ENCODE measurements around the gene GMNN.

Gene GMNN

DNA sequence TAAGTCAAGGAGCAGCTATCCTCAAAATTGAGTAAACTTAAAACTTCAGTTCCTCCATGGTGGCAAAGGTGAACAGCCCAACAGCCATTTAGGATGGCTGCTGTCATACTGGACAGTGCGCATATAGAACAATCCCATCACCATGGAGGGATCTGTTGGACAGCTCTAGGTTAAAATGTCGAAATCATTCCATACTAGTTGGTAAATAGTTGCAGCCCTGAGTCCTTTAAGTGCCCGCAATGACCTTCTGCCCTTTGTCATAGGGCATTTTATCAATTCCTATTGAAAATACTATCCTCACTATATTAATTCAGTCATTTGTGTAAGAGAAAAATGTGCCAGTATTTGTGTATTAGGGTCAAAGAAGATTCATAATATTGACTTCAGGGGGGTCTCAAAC lies 32.8 kb downstream of the GMNN start:
- no peak for DNase-seq (ENCODE audit: low read depth)

DNA sequence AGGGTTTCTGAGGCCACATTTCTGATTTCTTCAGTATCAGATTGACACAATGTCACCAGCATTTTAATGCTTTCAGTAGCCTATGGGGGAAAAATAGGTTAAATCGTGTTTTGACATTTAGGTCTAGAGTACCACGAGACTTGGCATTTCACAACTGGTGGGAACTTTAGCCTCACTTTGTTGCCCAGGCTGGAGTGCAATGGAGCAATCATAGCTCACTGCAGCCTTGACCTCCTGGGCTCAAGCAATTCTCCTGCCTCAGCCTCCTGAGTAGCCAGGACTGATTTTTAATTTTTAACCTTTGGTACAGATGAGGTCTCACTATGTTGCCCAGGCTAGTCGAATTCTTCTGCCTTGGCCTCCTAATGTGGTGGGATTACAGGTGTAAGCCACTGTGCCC lies 35.0 kb downstream of the GMNN start:
- DNase-seq (ENCODE audit: low read depth): no peak

- no peak for DNase-seq (ENCODE audit: low read depth)
Measured at GRCh38 chr6:24818346-24818745, 43.6 kb downstream of the GMNN start.

- DNase-seq (ENCODE audit: low read depth): no peak
Measured at GRCh38 chr6:24821860-24822444, 47.2 kb downstream of the GMNN start.

GRCh38 chr6:24822696-24823095 lies 48.0 kb downstream of the GMNN start:
- DNase-seq (ENCODE audit: low read depth): no peak

- DNase-seq (ENCODE audit: low read depth): no peak
Measured at GRCh38 chr6:24823185-24823584, 48.4 kb downstream of the GMNN start.

DNA sequence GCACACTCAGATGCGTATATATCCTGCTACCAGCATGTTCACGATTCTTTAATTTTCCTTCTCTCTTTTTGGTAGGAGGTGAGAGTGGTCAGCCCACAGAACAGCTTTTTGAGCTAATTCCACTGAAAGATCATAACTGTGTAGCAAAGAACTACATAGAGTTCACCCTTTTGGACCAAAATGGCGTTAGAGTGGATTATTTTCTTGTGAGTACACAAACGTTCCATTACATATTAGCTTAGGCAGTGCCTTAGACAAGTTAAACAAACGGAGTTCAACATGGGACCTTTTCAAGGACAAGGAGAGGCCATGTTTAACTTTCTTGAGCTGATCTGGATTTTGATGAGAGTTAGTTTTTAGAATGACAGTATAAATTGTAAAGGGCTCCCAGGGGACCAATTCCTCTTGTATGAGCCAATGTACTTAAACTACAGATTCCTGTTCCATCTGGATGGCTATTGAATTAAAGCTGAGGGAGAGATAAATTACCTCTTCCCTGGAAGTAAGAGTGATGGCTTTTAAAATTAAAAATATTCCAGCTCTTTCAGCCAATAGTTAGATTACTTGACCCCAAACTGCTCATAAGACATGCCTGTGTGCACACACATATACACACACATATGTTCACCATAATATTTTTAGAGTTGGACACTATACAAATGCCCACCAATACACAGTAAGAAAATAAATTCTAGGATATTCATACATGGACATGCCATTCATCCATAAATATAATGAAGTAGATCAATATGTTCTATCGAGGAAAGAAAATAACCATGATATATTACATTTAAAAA lies 49.6 kb downstream of the GMNN start:
- DNase-seq (ENCODE audit: low read depth): no peak

GRCh38 chr6:24825130-24825630 lies 50.4 kb downstream of the GMNN start:
- no peak for DNase-seq (ENCODE audit: low read depth)

DNA sequence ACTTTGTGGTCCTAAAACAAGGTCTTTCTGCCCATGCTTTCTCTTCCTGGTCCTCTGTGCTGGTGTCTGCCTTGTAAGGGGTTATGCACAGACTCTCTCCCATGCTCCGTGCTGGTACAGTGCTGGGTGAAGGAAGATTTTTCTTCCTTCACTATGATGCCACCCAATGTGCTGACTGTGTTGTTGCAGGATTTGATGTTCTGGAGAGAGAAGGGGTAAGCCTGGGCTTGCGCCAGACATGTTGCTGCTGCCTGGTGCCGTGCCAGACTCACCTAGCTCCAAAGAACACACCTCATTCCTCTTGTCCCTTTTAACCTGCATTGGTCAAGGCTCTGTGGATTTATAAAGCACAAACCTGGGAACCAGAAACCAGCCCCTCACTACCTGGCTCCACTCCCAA lies 52.4 kb downstream of the GMNN start:
- no peak for DNase-seq (ENCODE audit: low read depth)

- DNase-seq (ENCODE audit: low read depth): no peak
Measured at GRCh38 chr6:24827970-24828369, 53.2 kb downstream of the GMNN start.

DNA sequence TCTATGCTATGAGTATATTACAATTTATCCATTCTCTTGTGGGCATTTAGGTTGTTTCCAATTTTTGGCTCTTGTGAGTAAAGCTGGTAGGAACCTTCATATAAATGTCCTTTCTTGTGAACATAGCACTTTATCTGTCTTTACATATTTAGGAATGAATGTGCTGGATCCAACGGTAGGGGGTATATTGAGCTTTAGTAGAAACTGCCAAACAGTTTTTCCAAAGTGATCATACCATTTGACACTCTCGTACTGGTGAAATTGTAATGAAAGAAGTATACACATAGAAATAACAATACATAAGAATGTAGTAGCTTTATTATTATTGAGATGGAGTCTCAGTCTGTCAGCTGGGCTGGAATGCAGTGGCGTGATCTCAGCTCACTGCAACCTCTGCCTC lies 54.9 kb downstream of the GMNN start:
- no peak for DNase-seq (ENCODE audit: low read depth)

DNA sequence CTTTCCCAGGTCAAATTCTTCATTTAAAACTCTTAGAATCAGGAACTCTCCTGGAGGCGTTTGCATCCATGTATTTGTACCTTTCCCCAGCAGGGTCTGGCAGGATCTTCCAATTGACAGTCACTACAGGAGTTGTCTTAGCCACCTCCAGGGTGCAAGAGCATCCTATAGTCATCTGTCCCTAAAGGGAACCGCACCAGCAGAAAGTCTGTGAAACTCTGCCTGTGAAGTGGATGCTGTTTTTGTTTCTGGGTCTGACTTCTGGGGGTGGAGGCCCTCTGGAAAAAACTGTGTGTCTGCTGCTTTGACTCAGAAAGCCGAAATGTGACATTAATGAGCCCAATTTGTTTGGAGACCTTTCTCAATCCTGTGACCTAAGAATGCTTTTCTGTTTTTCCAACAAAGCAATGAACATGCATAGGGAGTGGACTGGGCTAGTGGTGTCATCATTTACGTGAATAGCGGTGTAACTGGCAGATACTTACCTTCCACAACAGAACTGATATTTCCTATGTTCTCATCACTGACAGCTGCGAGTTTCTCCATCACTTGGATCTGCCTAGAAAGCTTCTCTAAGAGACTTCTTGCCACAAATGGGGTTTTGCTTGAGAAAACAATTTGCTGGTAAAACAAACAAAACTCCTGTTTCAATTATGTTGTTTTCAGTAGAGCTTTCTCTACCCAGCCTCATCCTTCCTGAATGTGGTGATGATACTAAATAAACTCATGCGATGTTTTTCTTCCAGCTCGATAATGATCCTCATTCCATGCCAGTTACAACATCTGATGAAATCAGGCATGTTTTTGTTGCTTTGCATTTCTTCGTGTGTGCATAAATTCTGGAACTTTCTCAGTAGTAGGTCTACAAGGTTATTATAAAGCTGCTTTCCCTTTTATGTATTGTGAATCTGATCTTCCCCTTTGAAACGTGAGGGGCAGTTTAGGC lies 57.3 kb downstream of the GMNN start:
- no peak for DNase-seq (ENCODE audit: low read depth)

- DNase-seq (ENCODE audit: low read depth): no peak
Measured at GRCh38 chr6:24832794-24833193, 58.1 kb downstream of the GMNN start.

DNA sequence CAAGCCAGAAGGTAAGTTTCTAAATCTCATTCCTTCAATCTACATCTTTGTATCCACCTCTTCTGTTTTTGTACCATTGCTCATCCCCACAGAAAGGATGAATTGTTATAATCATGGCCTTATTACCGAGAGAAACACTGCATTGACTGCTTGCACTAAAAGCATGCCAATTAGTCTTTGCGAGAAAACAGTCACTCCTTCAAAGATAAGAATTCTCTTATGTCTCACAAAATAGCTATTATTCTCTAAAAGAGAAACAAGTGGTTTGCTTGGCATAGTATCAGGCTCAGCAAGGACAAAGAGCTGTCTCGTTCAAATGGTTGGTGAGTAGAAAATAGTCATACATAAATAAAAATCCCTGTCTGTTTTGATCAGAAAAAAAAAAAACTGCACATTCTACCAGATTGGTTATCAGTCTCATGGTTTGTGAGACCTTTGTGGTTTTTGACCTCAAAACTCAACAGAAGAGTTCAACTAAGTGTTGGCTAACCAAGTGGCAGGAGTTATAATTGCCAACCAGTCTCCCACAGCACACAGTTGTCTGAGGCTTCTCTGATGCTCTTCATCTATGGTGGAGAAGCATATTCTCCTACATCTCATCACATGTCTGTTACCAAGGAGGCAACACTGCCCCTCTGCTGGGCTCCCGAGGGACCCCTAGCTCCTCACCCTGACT lies 59.1 kb downstream of the GMNN start:
- DNase-seq (ENCODE audit: low read depth): no peak

Data from stimulated activated CD4-positive, alpha-beta T cell treated with anti-CD3 and anti-CD28 coated beads, Interleukin-2, amount 100 ng/mL, for 4 hours (primary cell).